CD4-positive, alpha-beta T cell treated with Interleukin-12 subunit alpha and Interleukin-12 subunit beta, for 1 hour (primary cell): ENCODE data around the gene PFN2.
"Not testable (repeated sequence)": the region's sequence is repeated elsewhere in the genome, so short reads cannot be mapped to it uniquely, and the experiment has no call there.

ENCODE experiments used
- DNase-seq: peaks from one replicate; pipeline ENCODE4 v3.0.0-alpha.2; 2020

The PFN2 gene

GRCh38 chr3:149967086-149967685 lies 3.5 kb downstream of the PFN2 start:
- DNase-seq: peak; percentile 61

DNA sequence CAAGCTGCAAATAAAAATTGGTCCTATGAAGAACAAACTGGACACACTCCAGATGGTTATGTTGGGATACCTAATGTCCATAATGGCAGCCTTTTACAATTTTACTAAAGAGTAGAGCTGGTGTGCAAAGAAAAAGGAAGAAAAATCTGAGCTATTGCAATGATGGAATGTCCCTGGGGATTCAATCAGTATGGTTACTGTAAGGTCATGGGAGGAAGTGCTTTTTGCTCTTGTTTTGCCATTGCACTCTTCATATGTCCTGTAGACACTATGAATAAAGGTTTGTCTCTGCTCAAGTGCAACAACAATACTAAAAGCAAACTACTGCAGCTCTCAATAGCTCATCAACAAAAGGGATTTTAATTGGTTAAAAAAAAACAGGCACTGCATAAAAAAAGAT lies 5.4 kb downstream of the PFN2 start:
- DNase-seq: no peak

DNA sequence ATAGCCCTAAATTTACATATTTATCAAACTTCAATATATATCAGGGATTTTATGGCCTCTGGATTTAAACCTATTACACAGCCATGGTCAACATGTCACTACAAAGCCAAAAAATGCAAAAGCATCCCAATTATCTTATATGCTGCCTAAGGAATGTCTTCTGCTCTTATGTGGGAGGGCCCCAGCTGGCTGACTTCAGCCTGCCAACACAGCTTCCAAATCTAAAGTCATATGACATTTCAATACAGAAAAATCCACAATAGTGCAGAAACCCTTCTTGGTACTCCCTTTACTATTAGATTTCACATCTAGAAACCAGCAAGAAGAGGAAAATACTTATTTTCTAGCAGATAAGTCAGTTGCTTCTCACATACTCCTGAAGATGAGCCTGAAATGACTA lies 6.4 kb downstream of the PFN2 start:
- DNase-seq: no peak

DNA sequence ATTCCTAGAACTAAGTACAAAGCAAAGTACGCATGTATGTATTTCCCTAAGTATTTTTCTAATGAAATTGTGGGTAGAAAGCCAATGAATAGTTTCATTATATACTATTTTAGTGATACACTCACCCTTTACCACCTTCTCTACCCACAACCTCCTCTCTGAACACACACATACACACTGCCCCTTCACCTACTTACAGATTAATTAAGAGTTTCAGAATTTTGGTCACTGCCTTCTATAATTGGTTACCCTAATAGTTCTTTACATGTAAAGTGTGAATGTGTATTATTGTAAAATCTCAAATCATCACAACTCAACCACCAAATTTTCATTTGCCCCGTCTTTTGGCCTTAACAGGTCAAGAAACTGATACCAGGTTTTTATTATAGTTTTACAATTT lies 7.2 kb downstream of the PFN2 start:
- DNase-seq: no peak

DNA sequence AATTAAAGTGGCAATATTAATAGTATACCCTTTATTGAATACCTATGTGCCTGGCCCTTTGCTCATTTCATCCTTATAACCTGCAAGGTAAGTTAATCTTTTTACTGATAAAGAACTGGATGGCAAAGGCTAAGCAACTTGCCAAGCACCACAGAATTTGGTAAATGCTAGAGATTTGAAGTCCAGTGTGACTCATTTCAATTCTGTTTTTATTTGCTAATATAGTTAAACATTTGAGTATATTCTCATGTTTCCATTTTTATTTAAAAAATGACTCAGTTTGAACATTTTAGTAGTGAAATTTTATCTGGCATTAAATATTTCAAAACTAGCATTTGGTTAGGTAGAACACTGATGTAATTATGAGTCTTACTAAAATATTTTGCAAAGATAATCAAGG lies 11.3 kb downstream of the PFN2 start:
- no peak for DNase-seq

- DNase-seq: no peak
Observed at GRCh38 chr3:149958171-149958796, 12.4 kb downstream of the PFN2 start.

DNA sequence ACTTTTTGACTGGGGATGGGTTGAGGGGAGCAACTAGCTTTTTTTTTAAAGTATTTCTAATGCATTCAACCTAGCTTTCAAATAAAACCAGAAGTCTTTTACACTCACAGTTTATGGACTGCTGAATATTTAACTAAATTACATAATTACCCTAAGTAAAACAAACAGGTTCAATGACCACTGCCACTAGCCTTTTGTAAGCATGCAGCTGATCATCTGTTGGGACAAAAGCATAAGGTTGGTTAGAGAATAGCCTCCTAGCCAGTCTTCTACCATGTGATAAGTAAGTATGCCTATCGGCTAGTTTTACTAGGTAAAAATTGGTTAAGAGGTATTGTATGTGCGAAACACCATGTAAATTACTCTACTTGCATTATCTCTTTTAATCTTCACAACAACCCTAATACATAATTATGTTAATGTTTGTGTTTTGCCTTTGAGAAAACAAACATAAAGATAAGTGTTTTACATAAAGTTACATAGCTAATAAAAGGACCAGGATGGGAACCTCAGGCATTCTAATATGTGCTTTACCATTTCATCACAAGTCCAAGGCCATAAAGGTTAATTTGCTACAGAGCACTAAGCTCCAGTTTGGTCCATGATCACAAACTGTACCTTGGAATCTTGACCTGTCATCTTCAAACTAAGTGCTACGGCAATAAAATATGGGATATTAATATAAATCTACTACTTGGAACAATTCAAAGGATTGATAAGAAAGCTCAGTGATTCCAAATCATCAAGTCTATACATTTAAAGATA lies 13.2 kb downstream of the PFN2 start:
- no peak for DNase-seq

DNA sequence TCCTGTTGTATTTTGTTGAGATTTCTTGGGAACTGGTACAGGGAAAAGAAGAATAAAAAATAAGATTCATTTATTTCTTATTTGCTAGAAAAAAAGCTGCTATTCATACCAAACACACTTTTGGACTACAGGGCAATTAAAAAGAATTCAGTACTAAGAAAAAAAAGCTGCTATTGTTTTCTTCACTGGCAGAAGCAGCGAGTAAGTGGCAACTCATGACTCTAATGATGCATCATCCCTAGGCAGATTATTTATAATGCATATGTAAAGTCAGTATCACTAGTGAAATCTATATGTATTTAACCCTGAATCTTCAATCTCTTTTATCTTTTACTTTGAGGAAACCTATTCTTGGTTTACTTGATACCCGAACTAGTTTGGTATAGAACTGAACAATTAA lies 15.2 kb downstream of the PFN2 start:
- DNase-seq: no peak

DNA sequence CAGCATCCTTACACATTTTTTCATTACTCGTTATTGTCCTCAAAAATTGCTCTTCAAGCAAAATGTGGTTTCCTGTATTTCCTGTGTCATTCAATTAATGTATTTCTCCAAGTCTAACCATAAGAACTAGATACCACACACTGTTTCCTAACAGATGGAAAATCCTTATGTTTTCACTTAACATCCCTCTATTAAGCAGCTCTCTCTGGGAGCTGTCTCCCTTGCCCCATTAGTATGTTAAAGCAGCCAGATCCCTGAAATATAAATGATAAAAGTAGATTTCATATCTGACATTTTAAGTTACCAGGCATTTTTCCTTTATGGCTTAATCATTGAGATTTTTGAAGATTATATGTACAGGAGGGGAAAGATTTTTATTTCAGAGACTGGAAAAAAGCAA lies 15.9 kb downstream of the PFN2 start:
- no peak for DNase-seq

DNA sequence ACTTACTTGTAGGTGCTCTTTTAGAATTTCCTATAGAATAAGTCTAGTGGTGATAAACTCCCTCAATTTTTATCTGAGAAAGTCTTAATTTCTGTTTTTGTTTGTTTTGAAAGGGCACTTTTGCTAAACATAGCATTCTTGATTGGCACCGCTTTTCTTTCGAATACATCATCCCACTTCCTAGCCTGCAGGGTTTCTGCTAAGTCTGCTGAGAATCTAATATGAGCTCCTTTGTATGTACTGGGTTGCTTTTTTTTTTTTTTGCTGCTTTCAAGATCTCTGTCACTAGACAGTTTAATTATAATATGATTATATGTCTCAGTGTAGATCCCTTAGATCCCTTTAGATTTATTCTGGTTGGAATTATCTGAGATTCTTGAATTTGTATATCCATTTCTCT lies 21.5 kb downstream of the PFN2 start:
- no peak for DNase-seq

DNA sequence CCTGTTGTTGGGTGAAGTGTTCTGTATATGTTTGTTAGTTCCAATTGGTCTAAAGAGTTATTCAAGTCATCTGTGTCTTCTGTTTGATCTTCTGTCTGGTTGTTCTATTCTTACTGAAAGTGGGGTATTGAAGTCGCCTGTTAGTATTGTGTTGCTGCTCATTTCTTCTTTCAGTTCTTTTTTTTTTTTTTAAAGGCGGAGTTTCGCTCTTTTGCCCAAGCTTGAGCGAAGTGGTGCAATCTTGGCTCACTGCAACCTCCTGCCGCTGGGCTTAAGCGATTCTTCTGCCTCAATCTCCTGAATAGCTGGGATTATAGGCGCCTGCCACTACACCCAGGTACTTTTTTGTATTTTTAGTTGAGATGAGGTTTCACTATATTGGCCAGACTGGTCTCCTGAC lies 23.5 kb downstream of the PFN2 start:
- DNase-seq: no peak

DNA sequence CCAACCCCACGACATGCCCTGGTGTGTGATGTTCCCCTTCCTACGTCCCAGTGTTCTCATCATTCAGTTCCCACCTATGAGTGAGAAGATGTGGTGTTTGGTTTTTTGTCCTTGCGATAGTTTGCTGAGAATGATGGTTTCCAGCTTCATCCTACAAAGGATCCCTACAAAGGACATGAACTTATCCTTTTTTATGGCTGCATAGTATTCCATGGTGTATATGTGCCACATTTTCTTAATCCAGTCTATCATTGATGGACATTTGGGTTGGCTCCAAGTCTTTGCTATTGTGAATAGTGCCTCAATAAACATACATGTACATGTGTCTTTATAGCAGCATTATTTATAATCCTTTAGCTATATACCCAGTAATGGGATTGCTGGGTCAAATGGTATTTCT lies 26.7 kb downstream of the PFN2 start:
- DNase-seq: not testable (repeated sequence)

DNA sequence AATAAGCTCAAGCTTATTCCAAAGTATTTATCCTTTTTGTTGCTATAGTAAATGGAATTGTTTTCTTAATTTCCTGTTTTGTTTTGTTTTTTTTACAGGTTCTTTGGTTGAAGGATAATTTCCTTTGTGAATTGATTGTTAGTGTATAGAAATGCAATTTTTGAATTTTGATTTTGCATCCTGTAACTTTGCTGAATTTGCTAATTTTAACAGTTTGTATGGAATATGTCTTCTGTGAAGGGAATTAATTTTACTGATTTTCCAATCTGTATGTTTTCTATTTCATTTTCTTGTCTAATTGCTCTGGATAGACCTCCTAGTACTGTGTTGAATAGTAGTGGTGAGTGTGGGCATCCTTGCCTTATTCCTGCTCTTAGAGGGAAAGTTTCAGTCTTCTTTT lies 28.3 kb downstream of the PFN2 start:
- no peak for DNase-seq

- no peak for DNase-seq
Observed at GRCh38 chr3:149941946-149942345, 28.7 kb downstream of the PFN2 start.

DNA sequence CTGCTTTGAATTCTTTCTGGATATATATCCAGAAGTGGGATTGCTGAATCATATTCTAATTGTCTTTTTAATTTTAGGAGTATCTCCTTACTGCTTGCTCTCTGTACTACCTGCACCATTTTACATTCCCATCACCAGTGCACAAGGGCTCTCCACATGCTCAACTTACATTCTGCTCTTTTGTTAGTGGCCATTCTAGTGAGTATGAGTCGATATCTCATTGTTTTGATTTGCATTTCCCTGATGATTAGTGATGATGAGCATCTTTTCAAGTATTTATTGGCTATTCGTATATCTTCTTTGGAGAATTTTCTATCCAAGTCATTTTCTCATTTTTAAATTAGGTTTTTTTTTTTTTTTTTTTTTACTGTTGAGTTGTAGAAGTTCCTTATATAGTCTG lies 29.5 kb downstream of the PFN2 start:
- DNase-seq: no peak

DNA sequence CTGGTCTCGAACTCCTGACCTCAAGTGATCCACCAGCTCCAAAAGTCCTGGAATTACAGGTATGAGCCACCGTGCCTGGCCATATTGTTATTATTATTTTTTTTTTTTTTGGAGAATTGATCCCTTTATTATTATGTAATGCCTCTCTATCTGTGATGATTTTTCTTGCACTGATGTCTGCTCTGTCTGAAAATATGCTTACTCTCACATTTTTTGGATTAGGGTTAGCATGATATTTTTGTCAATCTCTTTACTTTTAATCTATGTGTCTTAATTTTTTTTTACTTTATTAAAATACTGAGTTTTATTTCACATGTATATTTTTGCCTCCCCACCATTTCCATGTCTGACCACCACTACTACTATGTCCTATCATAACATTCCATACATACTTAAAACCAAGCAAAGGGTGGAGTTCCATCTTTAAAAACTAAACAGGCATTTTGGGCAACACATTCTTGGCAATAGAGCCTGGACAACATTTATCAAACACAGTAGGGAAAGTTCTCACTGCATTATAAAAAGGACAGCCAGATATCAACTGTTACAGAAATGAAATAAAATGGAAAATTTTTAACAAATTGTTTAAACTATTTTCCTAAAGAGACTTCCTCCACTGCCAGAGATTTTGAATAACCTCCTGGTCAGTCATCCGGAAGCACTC lies 32.2 kb downstream of the PFN2 start:
- DNase-seq: not testable (repeated sequence)

DNA sequence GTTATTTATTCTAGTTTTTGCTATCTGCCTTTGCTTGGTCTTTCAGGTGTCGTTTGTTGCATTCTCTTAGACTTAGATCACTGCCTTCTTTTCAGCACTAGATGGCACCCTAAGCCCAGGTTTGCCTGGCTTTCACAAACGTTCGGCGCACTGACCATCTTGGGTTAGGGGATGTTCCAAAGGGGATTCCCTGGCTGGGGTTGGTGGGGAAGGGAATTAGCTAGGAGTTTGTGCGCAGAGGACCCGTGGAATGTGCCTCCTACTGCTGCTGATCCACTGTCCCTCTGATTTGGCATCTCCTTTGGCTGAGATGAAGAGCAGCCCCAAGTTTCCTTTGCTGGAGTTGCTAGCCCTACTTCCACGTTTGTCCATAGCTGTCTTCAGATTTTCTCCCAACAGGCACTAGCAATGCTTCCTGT lies 33.9 kb downstream of the PFN2 start:
- DNase-seq: peak; percentile 57

GRCh38 chr3:149934524-149934923 lies 36.2 kb downstream of the PFN2 start:
- no peak for DNase-seq

- no peak for DNase-seq
Observed at GRCh38 chr3:149933858-149934257, 36.8 kb downstream of the PFN2 start.

GRCh38 chr3:149933008-149933407 lies 37.7 kb downstream of the PFN2 start:
- DNase-seq: no peak

GRCh38 chr3:149920119-149920518 lies 50.6 kb downstream of the PFN2 start:
- DNase-seq: no peak

DNA sequence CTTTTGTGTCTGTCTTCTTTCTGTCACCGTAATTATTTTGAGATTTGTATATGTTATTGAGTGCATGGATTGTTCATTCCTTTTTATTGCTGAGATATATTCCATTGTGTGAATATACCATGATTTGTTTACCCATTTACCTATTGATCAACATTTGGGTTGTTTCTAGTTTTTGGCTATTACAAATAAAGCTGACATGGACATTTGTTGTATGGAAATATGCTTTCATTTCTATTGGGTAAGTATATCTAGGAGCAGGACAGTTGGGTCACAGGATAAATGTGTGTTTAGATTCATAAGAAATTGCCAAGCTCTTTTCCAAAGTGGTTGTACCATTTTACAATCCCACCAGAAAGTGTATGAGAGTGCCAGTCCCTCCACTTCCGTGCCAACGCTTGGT lies 51.2 kb downstream of the PFN2 start:
- no peak for DNase-seq

DNA sequence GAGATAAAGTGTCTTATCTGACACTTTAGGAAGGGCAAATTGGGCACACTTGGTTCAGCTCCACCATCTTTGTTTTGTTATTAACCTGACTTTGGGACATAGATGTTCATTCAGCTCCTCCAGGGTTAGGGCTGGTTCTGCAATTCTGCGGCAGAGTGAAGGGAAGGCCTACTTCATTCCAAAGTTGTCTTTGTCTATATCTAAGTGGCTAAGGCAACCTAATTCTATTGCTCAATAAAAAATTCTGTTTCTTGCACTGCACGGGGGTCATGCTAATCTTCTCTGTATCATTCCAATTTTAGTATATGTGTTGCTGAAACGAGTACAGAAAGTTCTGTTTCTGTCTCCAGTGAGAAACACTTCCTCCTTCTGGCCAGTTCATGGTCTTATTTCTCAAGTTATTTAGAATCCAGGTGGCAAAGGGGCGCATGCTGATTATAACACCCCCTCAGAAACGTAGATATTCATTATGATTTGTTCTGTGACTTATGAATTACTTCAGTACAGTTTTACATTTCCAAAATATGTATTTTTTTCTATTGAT lies 53.5 kb downstream of the PFN2 start:
- DNase-seq: no peak
